CD4-positive, alpha-beta memory T cell (primary cell): ENCODE results near the gene RNFT2. TPM values are rescaled to one million over a fixed set of nuclear protein-coding genes. Genes with fewer than 3 reads are reported as not detected.

ENCODE experiments used
- CTCF ChIA-PET: fragments of 350-600 bp; sonication (Branson Sonifier 250); formaldehyde crosslinking; loops from one replicate; lab custom pipeline; 2021; ENCODE audit warnings: inconsistent platforms; ENCODE audit not compliant: partially characterized antibody; lab: Charles Lee
- POLR2A ChIA-PET: fragments of 350-600 bp; sonication (Branson Sonifier 250); formaldehyde crosslinking; loops from one replicate; lab custom pipeline; 2021; ENCODE audit not compliant: partially characterized antibody; lab: Charles Lee
- DNase-seq, 5 donors: peaks; one replicate each; pipeline versions ENCODE4 v3.0.0 to v3.0.0-alpha.2; 2020 to 2022; ENCODE audit warnings: mixed read lengths in 1 of 5
- H3K27ac ChIP-seq: one replicate; pipeline ENCODE4 v1.7.0; 2013; ENCODE audit warnings: low read depth, low read length
- H3K27me3 ChIP-seq: 2 replicates; pipeline ENCODE4 v1.7.0; 2013; ENCODE audit warnings: mild to moderate bottlenecking, low read length, moderate library complexity; ENCODE audit not compliant: insufficient read depth
- H3K36me3 ChIP-seq: 2 replicates; pipeline ENCODE4 v1.7.0; 2013; ENCODE audit warnings: mild to moderate bottlenecking, low read length, moderate library complexity; ENCODE audit not compliant: insufficient read depth
- H3K4me1 ChIP-seq: 2 replicates; pipeline ENCODE4 v1.7.0; 2013; ENCODE audit warnings: mild to moderate bottlenecking, low read length, moderate library complexity; ENCODE audit not compliant: insufficient read depth
- H3K4me3 ChIP-seq, 2 donors: one replicate each; pipeline ENCODE4 v1.7.0; 2013; ENCODE audit warnings: low read length in 2 of 2, mild to moderate bottlenecking in 1 of 2
- H3K9me3 ChIP-seq, 2 donors: one replicate each; pipeline ENCODE4 v1.7.0; 2013; ENCODE audit warnings: low read length in 2 of 2, control low read depth in 1 of 2; ENCODE audit not compliant: control insufficient read depth in 1 of 2
- H3K27ac Mint-ChIP-seq, 7 donors: one replicate each; pipeline ENCODE4 v1.8.0; 2020 to 2021; ENCODE audit warnings: mixed read lengths in 7 of 7, mild to moderate bottlenecking in 6 of 7, inconsistent platforms in 3 of 7, moderate library complexity in 3 of 7
- H3K27me3 Mint-ChIP-seq, 2 donors: one replicate each; pipeline ENCODE4 v1.8.0; 2020 to 2021; ENCODE audit warnings: mixed read lengths in 2 of 2
- H3K36me3 Mint-ChIP-seq, 2 donors: one replicate each; pipeline ENCODE4 v1.8.0; 2020 to 2021; ENCODE audit warnings: mixed read lengths in 2 of 2, inconsistent platforms in 1 of 2, mild to moderate bottlenecking in 1 of 2
- H3K4me1 Mint-ChIP-seq, 4 donors: one replicate each; pipeline ENCODE4 v1.8.0; 2020 to 2021; ENCODE audit warnings: mixed read lengths in 4 of 4, mild to moderate bottlenecking in 1 of 4
- H3K4me3 Mint-ChIP-seq, 8 donors: one replicate each; pipeline ENCODE4 v1.8.0; 2020 to 2021; ENCODE audit warnings: mixed read lengths in 8 of 8, mild to moderate bottlenecking in 7 of 8, moderate library complexity in 6 of 8, inconsistent platforms in 3 of 8
- H3K9me3 Mint-ChIP-seq, 8 donors: one replicate each; pipeline ENCODE4 v1.8.0; 2020 to 2021; ENCODE audit warnings: mixed read lengths in 8 of 8, mild to moderate bottlenecking in 5 of 8, inconsistent platforms in 3 of 8, moderate library complexity in 1 of 8
- intact Hi-C: fragments of 100-400 bp; cut with micrococcal nuclease; formaldehyde crosslinking; loops from one replicate; pipeline ENCODE4 v1.15.1; 2023
- polyA plus RNA-seq, 2 donors: library from polyadenylated mRNA; unstranded; fragments of 300-500 nt; fragmentation: Illumina TruSeq; gene quantifications; one replicate each; pipeline ENCODE4 v1.2.3, GENCODE V29; 2021
- total RNA-seq, 2 experiments: library from RNA; stranded (reverse); gene quantifications; one replicate each; pipeline ENCODE4 v1.2.3, GENCODE V29; 2021

RNFT2 gene
- total and polyA plus RNA-seq, 4 experiments from 2014 or later = 0.88 to 5.9 (median 3.1) TPM

DNA sequence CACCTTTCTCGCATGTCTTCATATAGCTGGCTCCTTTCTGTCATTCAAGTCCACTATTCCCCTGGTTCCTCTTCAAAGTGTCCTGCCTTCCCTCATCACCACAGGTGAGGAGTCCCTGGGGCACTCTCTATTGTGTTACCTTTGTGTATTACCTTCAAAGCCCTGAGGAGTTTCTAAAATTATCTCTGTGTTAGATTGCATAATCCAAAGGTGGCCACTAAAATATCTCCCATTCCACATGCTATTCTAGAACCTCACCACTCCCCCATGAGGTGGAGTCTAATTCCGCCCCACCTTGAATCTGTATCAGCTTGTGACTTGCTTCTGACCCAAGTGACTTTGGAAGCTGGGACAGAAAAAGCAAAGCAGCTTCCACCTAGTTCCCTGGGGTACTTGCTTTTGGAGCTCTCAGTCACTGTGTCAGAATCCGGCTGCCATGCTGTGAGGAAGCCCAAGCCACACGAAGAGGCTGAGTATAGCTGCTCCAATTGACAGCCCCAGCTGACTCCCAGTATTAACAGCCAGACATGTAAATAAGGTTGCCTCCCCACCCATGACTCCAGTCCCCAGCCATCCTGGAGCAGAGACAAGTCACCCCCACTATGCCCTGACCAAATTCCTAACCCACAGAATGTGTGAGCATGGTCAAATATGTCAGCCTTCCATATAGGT is 136.3 kb downstream of the RNFT2 start:
- Histone ChIP-seq H3K4me1 (peaks cover 8% of the 10 kb centered on the region), H3K27me3 (no peaks in the 10 kb centered on the region), H3K36me3 (no peaks in the 10 kb centered on the region), H3K27ac (no peak overlapping the region), H3K4me3 (no peak overlapping the region), H3K9me3 (no peaks in the 10 kb centered on the region)
- H3K4me3 Mint-ChIP-seq = no peak overlapping the region
- ChIA-PET CTCF (interaction anchor here (1.0 kb wide), 1 partner anchor 17 kb away, joined by 3 read pairs; no protein-coding TSS in a partner anchor), POLR2A (no interaction called here)
- H3K36me3 Mint-ChIP-seq = no peaks in the 10 kb centered on the region
- intact Hi-C loops = no loop called here
- peaks cover 7 to 15% (median 12%) of the 10 kb centered on the region in 4 donors for H3K4me1 Mint-ChIP-seq
- no peak for DNase-seq
- peaks cover 0 to 11% (median 6%) of the 10 kb centered on the region in 8 donors for H3K9me3 Mint-ChIP-seq
- H3K27ac Mint-ChIP-seq = no peak overlapping the region
- peaks cover 27 to 40% of the 10 kb centered on the region in 2 donors for H3K27me3 Mint-ChIP-seq

DNA sequence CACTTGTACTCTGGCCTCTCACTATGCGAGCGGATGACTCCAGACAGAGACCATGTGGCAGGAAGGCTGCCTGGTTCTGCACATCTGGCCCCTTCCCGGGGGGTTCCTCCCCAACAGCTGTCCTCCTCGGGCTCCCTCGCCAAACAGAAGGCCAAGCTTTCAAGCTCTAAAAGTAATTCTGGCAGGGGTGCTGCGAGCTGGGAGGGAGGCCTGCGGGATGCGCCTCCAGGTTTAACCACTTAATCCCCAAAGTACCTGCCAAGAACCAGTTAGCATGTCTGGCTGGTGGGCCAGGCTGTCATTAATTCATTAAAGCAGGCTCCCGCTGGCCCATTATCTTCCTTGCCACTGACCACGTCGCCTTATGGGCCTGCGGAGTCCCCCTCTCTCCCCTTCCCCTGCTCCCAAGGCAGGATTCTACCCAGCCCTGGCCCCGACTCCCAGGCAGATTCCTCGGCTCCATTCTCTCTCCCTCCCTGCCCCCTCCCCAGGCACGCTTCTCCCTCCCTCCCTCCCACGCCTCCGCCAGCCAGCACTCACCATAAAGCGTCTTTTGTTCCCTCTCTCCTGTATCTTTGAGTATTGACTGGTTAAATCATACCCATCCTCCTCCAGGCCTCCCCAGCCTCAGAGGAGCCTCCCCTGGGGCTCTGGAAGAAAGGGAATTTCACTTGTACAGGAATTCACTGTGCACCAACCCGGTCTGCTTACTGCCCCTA is 138.2 kb downstream of the RNFT2 start:
- intact Hi-C loops = no loop called here

DNA sequence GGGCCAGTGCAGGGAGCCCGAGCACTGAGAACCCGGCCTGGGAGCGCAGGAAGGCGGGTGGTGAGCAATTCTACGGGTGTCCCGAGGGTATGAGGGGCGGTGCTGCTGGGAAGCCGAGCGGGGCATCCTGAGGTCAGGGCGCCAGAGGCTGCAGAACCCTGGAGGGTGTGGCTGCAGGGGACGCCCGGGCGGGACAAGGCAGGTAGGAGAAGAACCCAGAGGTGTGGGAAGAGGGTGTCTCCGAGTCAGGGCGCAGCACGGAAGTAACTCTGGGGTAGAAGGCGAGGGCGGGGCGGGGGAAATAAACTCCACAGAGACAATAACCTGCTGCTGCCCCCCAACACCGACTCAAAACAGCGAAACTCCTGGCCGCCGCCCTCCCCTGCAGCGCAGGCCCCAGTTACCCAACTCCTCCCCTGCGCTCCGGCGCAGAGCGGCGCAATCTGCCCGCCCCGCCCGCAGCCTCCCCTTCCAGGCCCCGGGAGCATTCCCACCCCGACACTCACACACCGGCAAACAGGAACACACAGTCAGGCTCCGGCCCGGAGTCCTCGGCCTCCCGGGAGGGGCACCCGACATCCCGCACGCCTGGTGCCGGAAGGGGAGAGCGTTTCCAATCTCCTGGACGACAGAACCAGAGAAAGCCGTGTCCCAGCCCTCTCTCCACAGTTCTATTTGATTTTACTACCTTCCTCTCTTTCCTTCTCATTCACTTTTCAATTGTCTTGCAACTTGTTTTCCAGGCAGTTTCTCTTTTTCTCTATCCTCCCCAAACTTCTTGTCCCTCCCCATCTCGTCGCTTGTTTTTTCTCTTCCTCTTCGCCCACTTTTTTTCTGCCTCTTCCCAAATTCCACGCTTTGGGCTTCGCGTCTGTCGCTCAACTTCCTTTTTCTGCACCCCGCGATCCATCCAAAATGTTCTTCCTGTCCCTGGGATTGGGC is 140.7 kb downstream of the RNFT2 start:
- H3K27ac Mint-ChIP-seq = no peak overlapping the region
- peaks cover 14% of the 10 kb centered on the region for H3K27me3 ChIP-seq
- intact Hi-C loops = no loop called here

More for the DNA sequence above, 138.2 kb downstream of the RNFT2 start:
- Histone ChIP-seq H3K4me1 (peaks cover 20% of the 10 kb centered on the region), H3K36me3 (no peaks in the 10 kb centered on the region), H3K4me3 (no peak overlapping the region), H3K27me3 (no peaks in the 10 kb centered on the region), H3K27ac (no peak overlapping the region), H3K9me3 (no peaks in the 10 kb centered on the region)
- Mint-ChIP-seq H3K27me3 (peaks cover 38 to 50% of the 10 kb centered on the region in 2 donors), H3K4me1 (peaks cover 17 to 27% (median 24%) of the 10 kb centered on the region in 4 donors), H3K9me3 (peaks cover 0 to 11% (median 6%) of the 10 kb centered on the region in 8 donors), H3K4me3 (no peak overlapping the region), H3K27ac (no peak overlapping the region), H3K36me3 (no peaks in the 10 kb centered on the region)
- DNase-seq = no peak
- CTCF ChIA-PET = no interaction called here
- POLR2A ChIA-PET = no interaction called here

DNA sequence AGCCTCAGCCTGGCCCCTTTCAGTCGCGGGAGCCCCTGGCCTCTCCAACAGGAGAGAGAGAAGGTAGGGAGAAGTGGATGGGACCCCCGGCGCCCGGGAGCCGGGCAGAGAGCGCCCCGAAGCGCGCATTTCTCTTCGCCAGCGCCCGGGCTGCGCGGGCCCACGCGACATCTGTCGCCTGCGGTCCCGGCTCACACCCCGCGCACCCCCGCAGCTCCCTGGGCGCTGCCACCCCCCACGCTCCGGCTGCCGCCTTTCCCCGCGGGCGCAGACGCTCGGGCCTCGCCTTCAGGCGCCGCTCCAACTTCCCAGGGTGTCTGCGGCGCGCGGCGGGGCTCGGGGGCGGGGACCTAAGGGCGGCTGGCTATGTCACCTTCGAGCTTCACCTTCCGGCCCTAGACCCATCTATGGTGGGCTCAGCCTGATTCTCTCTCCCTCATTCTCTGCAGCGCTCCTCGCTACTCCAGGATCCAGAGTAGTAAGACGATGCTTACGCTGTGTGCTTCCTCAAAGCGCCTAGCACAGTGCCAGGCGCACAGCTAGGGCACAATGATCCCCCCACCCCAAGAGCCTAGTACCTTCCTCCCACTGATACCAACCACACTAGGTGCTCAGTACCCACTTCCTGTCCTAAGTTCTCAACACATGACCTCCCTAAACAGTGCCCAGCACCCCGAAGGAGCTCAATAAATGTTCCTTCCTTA is 141.5 kb downstream of the RNFT2 start:
- Histone ChIP-seq H3K27ac (no peak overlapping the region), H3K4me3 (no peak overlapping the region), H3K36me3 (no peaks in the 10 kb centered on the region), H3K9me3 (no peaks in the 10 kb centered on the region), H3K27me3 (peaks cover 14% of the 10 kb centered on the region), H3K4me1 (peaks cover 27% of the 10 kb centered on the region)
- H3K4me3 Mint-ChIP-seq = peak overlapping the region in 7 of 8 donors; percentile 68 to 90 (median 88)
- ChIA-PET CTCF (interaction anchor here (0.9 kb wide), 1 partner anchor 16 kb away, joined by 3 read pairs; no protein-coding TSS in a partner anchor), POLR2A (interaction anchor here (1.5 kb wide), 1 partner anchor 60 kb away, joined by 4 read pairs; no protein-coding TSS in a partner anchor)
- no peak for DNase-seq
- peaks cover 0 to 5% (median 2%) of the 10 kb centered on the region in 8 donors for H3K9me3 Mint-ChIP-seq
- intact Hi-C loops = no loop called here
- peaks cover 52 to 63% of the 10 kb centered on the region in 2 donors for H3K27me3 Mint-ChIP-seq
- no peak overlapping the region for H3K27ac Mint-ChIP-seq
- H3K4me1 Mint-ChIP-seq = peaks cover 25 to 40% (median 31%) of the 10 kb centered on the region in 4 donors
- no peaks in the 10 kb centered on the region for H3K36me3 Mint-ChIP-seq

More for the DNA sequence above, 140.7 kb downstream of the RNFT2 start:
- ChIA-PET CTCF (no interaction called here), POLR2A (no interaction called here)
- Histone ChIP-seq H3K36me3 (no peaks in the 10 kb centered on the region), H3K27ac (no peak overlapping the region), H3K9me3 (no peaks in the 10 kb centered on the region), H3K4me3 (peak overlapping the region in 1 of 2 donors; percentile 17), H3K4me1 (peaks cover 27% of the 10 kb centered on the region)
- H3K36me3 Mint-ChIP-seq = no peaks in the 10 kb centered on the region
- H3K4me3 Mint-ChIP-seq = peak overlapping the region in 7 of 8 donors; percentile 68 to 90 (median 83)
- peaks cover 25 to 40% (median 32%) of the 10 kb centered on the region in 4 donors for H3K4me1 Mint-ChIP-seq
- no peak for DNase-seq
- H3K27me3 Mint-ChIP-seq = peaks cover 55 to 66% of the 10 kb centered on the region in 2 donors
- H3K9me3 Mint-ChIP-seq = peaks cover 0 to 11% (median 5%) of the 10 kb centered on the region in 8 donors

DNA sequence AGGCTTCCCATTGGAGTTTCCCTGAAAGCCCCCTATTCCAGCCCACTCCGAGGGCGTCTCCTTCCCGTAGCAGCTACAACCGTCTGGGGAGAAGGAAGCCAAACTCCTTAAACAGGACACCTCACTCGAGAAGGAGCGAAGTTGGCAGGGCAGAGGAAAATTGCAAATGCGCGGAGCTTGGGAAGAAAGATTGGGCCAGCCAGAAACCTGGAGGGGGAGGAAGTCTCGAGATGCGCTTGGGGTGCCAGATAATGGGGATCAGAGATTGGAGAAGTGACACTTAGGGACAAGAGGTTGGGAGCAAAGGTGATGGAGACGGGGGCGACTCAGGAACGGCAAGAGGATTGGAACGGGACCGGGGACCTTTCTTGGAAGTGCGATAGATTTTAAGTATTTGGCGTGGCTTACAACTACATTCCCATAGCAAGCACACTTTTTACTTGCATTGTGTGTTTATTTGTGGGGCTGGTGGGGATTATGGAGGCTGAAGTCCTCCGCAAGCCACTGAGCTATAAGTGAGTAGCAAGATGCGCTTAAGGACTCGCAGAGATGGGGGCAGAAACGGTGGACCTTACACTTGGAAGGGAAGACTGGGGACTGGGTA is 142.2 kb downstream of the RNFT2 start:
- Histone ChIP-seq H3K4me1 (peaks cover 27% of the 10 kb centered on the region), H3K4me3 (no peak overlapping the region), H3K36me3 (no peaks in the 10 kb centered on the region), H3K9me3 (no peaks in the 10 kb centered on the region), H3K27ac (no peak overlapping the region), H3K27me3 (peaks cover 14% of the 10 kb centered on the region)
- Mint-ChIP-seq H3K27me3 (peaks cover 52 to 61% of the 10 kb centered on the region in 2 donors), H3K36me3 (no peaks in the 10 kb centered on the region), H3K9me3 (peaks cover 0 to 4% (median 0%) of the 10 kb centered on the region in 8 donors), H3K27ac (no peak overlapping the region), H3K4me1 (peaks cover 26 to 40% (median 32%) of the 10 kb centered on the region in 4 donors), H3K4me3 (peak overlapping the region; percentile 63 to 90 (median 86))
- no peak for DNase-seq
- ChIA-PET CTCF (interaction anchor here (0.9 kb wide), 1 partner anchor 17 kb away, joined by 3 read pairs; no protein-coding TSS in a partner anchor), POLR2A (interaction anchor here (1.5 kb wide), 1 partner anchor 59 kb away, joined by 4 read pairs; no protein-coding TSS in a partner anchor)
- intact Hi-C loops = no loop called here

DNA sequence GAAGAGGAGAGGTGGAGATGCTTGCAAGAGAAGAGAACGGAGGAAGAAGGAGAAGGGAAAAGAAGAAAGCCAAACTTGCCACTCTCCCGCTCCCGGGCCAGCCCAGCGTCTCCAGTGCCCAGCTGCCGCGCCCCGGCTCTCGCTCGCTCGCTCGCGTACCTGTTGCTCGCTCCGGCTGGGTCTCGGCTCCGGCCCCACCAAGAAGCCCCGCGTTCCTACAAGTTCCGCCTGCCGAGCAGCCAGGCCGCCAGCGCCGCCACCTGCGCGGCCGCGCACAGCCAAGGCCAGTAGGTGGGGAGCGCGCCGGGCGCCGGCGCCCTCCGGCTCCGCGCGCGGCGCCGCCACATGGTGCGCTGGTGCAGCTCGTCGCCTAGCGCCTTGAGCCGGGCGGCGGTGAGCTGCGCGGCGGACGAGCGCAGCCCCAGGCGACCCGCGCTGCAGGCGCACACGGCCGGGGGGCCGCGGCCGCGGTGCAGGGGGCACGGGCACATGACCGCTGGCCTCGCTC is 142.8 kb downstream of the RNFT2 start:
- Histone ChIP-seq H3K27me3 (peaks cover 14% of the 10 kb centered on the region), H3K9me3 (no peaks in the 10 kb centered on the region), H3K27ac (no peak overlapping the region), H3K4me1 (peaks cover 27% of the 10 kb centered on the region), H3K4me3 (no peak overlapping the region), H3K36me3 (no peaks in the 10 kb centered on the region)
- Mint-ChIP-seq H3K4me1 (peaks cover 26 to 40% (median 32%) of the 10 kb centered on the region in 4 donors), H3K4me3 (peak overlapping the region; percentile 63 to 90 (median 86)), H3K36me3 (no peaks in the 10 kb centered on the region), H3K27me3 (peaks cover 52 to 58% of the 10 kb centered on the region in 2 donors), H3K27ac (no peak overlapping the region), H3K9me3 (no peaks in the 10 kb centered on the region)
- peak in 3 of 5 donors; percentile 5 to 8 (median 8) for DNase-seq
- POLR2A ChIA-PET = interaction anchor here (1.5 kb wide), 1 partner anchor 59 kb away, joined by 4 read pairs; no protein-coding TSS in a partner anchor
- CTCF ChIA-PET = no interaction called here
- intact Hi-C loops = no loop called here
